ENCODE data around the gene UGP2. TPM values are rescaled to one million over a fixed set of nuclear protein-coding genes. Genes with fewer than 3 reads are reported as not detected.

UGP2 gene
- total RNA-seq (2021; ENCODE audit: unreplicated experiment): 76.1 TPM
- polyA plus RNA-seq (2012; ENCODE audit: insufficient read length): 37.2 TPM
- percentile 88 among the genes with signal in this experiment for Bru-seq, nascent RNA
- percentile 80 among the genes with signal in this experiment for BruChase-seq, experiment 1, labeled RNA remaining after a 2-hour chase
- percentile 87 among the genes with signal in this experiment for BruChase-seq, experiment 2, labeled RNA remaining after a 6-hour chase
- long read RNA-seq, transcript UGP2-202 (10 exons, 2,136 nt): major isoform, 154 of 195 reads
- long read RNA-seq, transcript UGP2-201 (10 exons, 2,338 nt): minor isoform, 12 of 195 reads
- long read RNA-seq, partial matches to known transcripts: 10 of 195 reads
- long read RNA-seq, other reads (novel, unspliced or antisense): 18 of 195 reads

DNA sequence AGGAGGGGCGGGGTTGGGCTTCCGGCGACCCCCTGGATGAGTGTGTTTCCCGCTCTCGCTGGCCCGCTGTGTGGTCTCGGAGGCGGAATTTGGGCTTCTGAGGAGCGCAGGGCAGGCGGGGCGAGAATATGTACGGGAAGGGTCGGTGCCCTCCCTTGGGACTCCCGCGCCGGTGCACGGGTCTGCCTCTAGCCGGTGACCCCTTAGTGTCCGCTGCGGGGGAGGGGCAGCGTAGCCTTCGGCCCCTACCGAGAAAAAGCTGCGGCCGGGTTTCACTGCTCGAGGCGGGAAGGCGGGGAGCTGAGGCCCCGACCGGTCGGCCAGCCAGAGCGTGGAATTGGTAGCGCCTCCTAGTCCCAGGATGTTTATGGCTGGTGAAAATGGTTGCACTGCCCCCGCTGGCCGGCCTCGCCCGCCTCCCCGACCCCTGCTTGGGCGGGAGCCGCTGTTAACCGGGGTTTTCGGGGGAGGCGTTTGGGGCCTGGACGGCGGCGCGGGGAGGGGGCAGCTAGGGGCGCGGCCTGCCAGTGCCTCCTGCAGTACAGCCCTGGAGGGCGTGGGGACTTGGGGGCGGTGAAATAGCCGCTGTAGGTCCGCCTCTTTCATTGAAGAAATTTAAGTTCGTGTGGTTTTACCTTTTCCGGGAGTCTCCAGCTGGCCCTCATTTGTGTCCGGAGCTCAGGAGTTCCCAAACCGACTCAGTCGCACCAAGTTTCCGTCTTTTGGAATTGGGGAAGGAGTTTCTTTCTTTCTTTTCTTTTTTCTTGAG lies at the start of gene UGP2:
Gene UGP2, plus strand, starts transcription at position 643 of the 769 bp plus-strand sequence. CDS start 290 bp downstream, outside the sequence.
- ChIA-PET CTCF (interaction anchor here (1.2 kb wide), 1 partner anchor 19 kb away, joined by 8 read pairs; no protein-coding TSS in a partner anchor), POLR2A (interaction anchor here (0.7 to 0.8 kb wide), 3 partner anchors 171 to 256 kb away, joined by 3 to 9 read pairs (median 7); no protein-coding TSS in a partner anchor)
- H3K27ac ChIP-seq (ENCODE audit: low read length): peak within 1 kb of the TSS; percentile 95
- H3K36me3 ChIP-seq (ENCODE audit: control insufficient read depth, insufficient read depth, low read length): peaks cover 3% of the 10 kb centered on the region; the same call in 1 of the 2 replicates
- intact Hi-C loops (cut with micrococcal nuclease; ENCODE audit: unreplicated experiment) (no loop called here), in situ Hi-C loops (cut with HindIII; ENCODE audit: low pct_unique_long_range_greater_than_20kb, low sequenced_read_pairs) (no loop called here)
- peaks cover 18% of the 10 kb centered on the region for H3K4me1 ChIP-seq (ENCODE audit: control insufficient read depth, insufficient read depth, low read length)
- ATAC-seq (peak; percentile 90), DNase-seq (ENCODE audit: low read depth, low spot score) (no peak)
- H3K4me3 ChIP-seq (ENCODE audit: low read depth in 2 of 2, low read length in 2 of 2): peak within 1 kb of the TSS; percentile 96 to 99
- BruUV-seq (replicated peaks): no TSS peak
- peaks cover 1% of the 10 kb centered on the region; the same call in 1 of the 2 replicates for H3K9me3 ChIP-seq (ENCODE audit: control insufficient read depth, insufficient read depth, low read depth, low read length)
- TF ChIP-seq, protein P1, sequence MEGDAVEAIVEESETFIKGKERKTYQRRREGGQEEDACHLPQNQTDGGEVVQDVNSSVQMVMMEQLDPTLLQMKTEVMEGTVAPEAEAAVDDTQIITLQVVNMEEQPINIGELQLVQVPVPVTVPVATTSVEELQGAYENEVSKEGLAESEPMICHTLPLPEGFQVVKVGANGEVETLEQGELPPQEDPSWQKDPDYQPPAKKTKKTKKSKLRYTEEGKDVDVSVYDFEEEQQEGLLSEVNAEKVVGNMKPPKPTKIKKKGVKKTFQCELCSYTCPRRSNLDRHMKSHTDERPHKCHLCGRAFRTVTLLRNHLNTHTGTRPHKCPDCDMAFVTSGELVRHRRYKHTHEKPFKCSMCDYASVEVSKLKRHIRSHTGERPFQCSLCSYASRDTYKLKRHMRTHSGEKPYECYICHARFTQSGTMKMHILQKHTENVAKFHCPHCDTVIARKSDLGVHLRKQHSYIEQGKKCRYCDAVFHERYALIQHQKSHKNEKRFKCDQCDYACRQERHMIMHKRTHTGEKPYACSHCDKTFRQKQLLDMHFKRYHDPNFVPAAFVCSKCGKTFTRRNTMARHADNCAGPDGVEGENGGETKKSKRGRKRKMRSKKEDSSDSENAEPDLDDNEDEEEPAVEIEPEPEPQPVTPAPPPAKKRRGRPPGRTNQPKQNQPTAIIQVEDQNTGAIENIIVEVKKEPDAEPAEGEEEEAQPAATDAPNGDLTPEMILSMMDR (IDR thresholded peaks at IDR 0.05): peak; percentile 52
- TF ChIP-seq SIN3A (IDR thresholded peaks at IDR 0.05; ENCODE audit: borderline replicate concordance, insufficient read depth, low read depth, low read length) (peak; percentile 56; the same call in 1 of the 2 replicates), TCF7L2 (IDR thresholded peaks at IDR 0.05; ENCODE audit: low read depth, low read length) (no peak), POLR2AphosphoS5 (IDR thresholded peaks at IDR 0.05; ENCODE audit: low read depth, low read length) (peak; percentile 59; the same call in 1 of the 2 replicates)
- H3K27me3 ChIP-seq (ENCODE audit: control insufficient read depth, insufficient read depth, low read length): no peaks in the 10 kb centered on the region

DNA sequence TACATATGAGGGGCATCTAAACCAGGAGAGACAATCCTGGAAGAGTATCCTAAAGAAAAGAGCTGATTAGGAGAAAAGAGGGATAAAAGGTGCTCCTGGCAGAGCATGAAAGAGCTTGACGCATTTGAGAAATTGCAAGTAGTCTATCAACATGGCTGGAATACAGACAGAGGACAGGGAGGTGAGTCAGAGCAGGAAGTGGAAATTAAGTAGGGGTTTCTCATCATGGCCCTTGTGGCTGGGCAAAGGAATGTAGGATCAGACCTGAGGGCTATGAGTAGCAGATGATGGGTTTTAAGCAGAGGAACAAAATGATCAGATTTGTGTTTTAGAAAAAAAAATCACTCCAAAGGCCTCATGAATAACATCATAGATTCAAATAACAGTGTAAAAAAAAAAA lies 49.2 kb upstream of the UGP2 start:
- H3K36me3 ChIP-seq (ENCODE audit: control insufficient read depth, insufficient read depth, low read length): no peaks in the 10 kb centered on the region
- H3K27me3 ChIP-seq (ENCODE audit: control insufficient read depth, insufficient read depth, low read length): no peaks in the 10 kb centered on the region
- H3K4me3 ChIP-seq (ENCODE audit: low read depth in 2 of 2, low read length in 2 of 2): no peak overlapping the region
- DNase-seq (ENCODE audit: low read depth, low spot score) (no peak), ATAC-seq (no peak)
- H3K4me1 ChIP-seq (ENCODE audit: control insufficient read depth, insufficient read depth, low read length): no peaks in the 10 kb centered on the region
- no peak overlapping the region for H3K27ac ChIP-seq (ENCODE audit: low read length)
- no TSS peak for BruUV-seq (replicated peaks)
- in situ Hi-C loops (cut with HindIII; ENCODE audit: low pct_unique_long_range_greater_than_20kb, low sequenced_read_pairs): no loop called here
- TF ChIP-seq TCF7L2 (IDR thresholded peaks at IDR 0.05; ENCODE audit: low read depth, low read length) (no peak), SIN3A (IDR thresholded peaks at IDR 0.05; ENCODE audit: borderline replicate concordance, insufficient read depth, low read depth, low read length) (no peak), POLR2AphosphoS5 (IDR thresholded peaks at IDR 0.05; ENCODE audit: low read depth, low read length) (no peak)
- TF ChIP-seq, protein P1 (IDR thresholded peaks at IDR 0.05): no peak
- TF ChIP-seq, protein P2, sequence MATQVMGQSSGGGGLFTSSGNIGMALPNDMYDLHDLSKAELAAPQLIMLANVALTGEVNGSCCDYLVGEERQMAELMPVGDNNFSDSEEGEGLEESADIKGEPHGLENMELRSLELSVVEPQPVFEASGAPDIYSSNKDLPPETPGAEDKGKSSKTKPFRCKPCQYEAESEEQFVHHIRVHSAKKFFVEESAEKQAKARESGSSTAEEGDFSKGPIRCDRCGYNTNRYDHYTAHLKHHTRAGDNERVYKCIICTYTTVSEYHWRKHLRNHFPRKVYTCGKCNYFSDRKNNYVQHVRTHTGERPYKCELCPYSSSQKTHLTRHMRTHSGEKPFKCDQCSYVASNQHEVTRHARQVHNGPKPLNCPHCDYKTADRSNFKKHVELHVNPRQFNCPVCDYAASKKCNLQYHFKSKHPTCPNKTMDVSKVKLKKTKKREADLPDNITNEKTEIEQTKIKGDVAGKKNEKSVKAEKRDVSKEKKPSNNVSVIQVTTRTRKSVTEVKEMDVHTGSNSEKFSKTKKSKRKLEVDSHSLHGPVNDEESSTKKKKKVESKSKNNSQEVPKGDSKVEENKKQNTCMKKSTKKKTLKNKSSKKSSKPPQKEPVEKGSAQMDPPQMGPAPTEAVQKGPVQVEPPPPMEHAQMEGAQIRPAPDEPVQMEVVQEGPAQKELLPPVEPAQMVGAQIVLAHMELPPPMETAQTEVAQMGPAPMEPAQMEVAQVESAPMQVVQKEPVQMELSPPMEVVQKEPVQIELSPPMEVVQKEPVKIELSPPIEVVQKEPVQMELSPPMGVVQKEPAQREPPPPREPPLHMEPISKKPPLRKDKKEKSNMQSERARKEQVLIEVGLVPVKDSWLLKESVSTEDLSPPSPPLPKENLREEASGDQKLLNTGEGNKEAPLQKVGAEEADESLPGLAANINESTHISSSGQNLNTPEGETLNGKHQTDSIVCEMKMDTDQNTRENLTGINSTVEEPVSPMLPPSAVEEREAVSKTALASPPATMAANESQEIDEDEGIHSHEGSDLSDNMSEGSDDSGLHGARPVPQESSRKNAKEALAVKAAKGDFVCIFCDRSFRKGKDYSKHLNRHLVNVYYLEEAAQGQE (IDR thresholded peaks at IDR 0.05; ENCODE audit: insufficient read depth in 1 of 2, low read depth in 2 of 2, low read length in 1 of 2): no peak
- ChIA-PET POLR2A (no interaction called here), CTCF (no interaction called here)
- H3K9me3 ChIP-seq (ENCODE audit: control insufficient read depth, insufficient read depth, low read depth, low read length): no peaks in the 10 kb centered on the region
- intact Hi-C loops (cut with micrococcal nuclease; ENCODE audit: unreplicated experiment): no loop called here

All from Panc1 (cell line).